HTR-8/SVneo (cell line): Measurements from ENCODE around the gene B3GALT6.
A peak's percentile ranks its signal among the peaks of the same experiment; 100 is the strongest.

ENCODE experiments used
- DNase-seq: peaks from one replicate; pipeline ENCODE4 v3.0.0; 2011; ENCODE audit warnings: low spot score, mixed read lengths; ENCODE audit not compliant: insufficient read length
- FAIRE-seq: peaks from 2 replicates; lab custom pipeline; 2011; peaks lifted over from hg19 to GRCh38; lab: Jason Lieb, UNC

B3GALT6 gene

DNA sequence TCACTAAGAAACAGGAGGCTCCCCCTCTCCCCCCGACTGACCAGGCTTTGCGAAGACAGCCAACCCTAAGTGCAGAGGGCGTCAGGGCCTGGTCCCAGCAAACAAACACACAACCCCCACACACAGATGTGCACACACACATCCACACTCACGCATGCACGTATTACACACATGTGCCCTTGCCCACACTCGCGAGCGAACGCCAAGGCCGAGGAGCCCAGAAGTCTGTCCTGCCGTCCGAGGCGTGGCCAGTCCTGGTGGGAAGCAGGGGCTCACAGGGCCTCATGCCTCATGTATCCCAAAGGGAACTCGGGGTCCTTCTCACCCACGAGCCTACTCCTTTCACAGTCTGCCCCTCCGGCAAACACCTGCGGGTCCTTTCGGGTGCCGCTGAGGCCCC lies 2.3 kb upstream of the B3GALT6 start:
- FAIRE-seq = peak; percentile 40
- DNase-seq = no peak

DNA sequence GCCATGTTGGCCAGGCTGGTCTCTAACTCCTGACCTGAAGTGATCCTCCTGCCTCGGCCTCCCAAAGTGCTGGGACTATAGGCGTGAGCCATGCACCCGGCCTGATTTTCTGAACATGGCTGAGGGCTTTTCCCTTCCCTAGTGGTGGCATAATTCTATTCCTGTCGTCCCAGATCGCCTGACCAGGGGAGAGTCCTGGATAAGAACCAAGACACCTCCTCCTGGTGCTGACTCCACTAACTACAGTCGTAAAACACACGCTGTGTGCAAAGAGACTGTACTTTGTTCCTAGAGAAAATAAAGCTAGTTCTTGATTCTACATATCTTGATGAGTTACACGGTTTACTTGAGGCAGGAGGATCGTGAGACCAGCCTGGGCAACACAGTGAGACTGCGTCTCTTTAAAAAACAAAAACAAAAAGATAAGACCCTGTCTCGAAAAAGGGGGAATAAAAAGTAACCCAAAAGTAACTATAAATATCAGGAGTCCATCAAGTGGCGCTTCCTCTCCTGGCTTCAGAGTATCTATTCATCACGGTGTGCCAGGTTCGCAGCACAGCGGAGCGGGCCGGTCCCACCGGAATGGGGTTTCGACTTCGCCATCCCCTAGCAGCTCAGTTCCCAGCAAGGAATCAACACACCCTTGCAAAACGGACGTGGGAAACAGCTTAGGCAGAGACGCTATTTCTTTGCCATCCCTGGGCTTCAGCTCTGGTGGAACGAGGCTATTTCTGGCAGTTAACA lies 1.2 kb upstream of the B3GALT6 start:
- peak; percentile 28 for FAIRE-seq
- peak; percentile 34 for DNase-seq

DNA sequence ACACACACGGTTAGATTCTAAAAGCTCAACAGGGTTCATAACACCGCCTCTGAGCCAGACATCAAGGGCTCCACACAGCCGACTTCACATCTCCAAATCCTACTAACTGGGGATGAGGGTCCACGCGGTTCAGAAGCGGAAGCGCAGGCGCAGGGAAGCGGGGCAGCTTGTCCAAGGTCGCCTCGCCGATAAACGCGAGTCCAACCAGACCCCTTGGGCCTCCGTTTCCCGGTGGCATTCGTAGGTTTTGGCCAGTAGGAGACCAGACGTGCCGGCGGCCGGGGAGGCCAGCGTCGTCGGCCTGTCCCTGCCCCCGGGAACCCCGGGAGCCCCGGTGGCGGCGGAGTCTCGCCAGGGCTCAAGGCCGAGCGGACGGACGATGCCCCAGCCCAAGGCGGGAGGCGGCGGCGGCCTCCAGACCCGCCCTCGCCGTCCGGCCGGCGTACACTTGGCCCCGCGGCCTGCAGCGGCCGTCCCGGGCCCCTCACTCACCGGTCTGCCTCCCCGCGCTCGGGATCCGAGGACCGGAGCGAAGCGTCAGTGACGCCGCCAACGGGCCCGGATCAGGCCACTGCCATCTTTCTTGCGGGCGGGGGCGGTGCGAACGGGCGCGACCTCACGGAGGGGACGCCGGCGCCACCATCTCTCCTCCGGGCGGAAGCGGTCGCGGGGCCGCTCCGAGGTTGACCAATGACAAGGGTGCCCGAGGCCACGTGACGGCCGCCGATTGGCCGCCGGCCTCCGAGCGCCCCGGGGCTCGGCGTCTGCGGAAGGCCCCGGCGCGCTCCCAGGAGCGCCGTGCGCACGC lies 433 bp upstream of the B3GALT6 start, which contains the start of gene SDF4:
Gene SDF4 (minus strand): TSS at position 602 of the 808 bp plus-strand sequence. CDS start 3,229 bp downstream, outside the sequence.
- DNase-seq (peak; percentile 97), FAIRE-seq (peak; percentile 79)

DNA sequence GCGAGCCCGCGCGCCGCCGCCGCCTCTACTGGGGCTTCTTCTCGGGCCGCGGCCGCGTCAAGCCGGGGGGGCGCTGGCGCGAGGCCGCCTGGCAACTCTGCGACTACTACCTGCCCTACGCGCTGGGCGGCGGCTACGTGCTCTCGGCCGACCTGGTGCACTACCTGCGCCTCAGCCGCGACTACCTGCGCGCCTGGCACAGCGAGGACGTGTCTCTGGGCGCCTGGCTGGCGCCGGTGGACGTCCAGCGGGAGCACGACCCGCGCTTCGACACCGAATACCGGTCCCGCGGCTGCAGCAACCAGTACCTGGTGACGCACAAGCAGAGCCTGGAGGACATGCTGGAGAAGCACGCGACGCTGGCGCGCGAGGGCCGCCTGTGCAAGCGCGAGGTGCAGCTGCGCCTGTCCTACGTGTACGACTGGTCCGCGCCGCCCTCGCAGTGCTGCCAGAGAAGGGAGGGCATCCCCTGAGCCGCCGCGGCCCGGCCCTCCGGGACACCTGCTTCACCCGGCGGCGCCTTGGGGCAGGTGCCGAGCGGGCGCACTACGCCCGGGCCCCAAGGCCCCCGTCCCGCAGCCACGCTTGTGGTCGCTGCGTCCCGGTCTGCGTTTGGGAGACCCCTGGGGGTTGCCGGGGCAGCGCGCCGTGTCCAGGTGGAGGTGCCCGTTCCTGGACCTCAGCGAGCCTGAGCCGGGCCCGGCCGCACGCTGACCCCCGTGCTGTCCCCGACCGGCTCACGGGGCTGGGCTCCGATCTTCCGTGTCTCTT lies 944 bp downstream of the B3GALT6 start:
- DNase-seq = no peak
- peak; percentile 33 for FAIRE-seq

DNA sequence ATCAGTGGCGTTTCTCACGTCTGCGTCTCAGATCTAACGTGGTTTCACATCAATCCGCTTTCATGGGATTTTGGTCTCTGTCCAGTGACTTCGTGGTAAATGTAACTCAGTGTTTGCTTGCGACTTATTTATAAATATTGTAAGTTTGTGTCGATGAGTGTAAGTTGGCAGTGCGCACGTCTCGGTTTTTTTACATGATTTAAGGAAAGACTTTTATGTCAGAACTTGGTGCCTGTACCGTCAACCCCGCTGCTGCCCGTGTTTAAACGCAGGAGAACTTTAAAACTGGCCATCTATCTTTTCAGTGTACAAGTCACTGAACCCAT lies 1.5 kb downstream of the B3GALT6 start:
- FAIRE-seq = no peak
- no peak for DNase-seq

DNA sequence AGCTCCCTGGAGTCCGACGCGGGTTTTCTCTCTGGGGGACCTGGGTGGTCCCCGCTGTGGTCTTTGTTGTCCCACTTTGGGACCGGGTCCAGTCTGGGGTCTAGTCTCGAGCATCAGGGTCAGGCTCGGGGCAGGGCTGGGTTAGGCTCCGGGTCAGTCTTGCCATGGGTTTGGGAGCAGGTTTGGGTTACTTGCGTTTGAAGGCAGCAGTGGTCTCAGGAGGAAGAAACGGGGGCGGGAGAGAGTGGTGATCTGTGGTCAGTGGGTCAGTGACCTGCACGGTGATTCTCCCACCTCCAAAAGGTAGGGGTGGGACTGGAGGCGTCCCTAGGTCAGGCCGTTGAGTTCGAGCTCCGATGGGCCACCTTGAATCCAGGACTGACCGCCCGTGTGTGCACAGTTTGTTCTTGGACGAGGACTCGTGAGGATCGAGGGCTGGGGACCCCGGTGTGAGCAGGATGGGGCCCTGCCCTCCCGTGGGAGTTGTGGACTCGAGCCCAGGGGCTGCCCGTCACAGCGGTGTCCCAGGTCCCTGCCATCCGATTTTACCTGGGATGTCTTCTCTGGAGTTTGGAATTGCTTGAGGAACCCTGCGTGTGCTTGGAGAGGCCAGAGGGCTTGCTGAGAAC lies 2.3 kb downstream of the B3GALT6 start:
- DNase-seq (no peak), FAIRE-seq (no peak)

DNA sequence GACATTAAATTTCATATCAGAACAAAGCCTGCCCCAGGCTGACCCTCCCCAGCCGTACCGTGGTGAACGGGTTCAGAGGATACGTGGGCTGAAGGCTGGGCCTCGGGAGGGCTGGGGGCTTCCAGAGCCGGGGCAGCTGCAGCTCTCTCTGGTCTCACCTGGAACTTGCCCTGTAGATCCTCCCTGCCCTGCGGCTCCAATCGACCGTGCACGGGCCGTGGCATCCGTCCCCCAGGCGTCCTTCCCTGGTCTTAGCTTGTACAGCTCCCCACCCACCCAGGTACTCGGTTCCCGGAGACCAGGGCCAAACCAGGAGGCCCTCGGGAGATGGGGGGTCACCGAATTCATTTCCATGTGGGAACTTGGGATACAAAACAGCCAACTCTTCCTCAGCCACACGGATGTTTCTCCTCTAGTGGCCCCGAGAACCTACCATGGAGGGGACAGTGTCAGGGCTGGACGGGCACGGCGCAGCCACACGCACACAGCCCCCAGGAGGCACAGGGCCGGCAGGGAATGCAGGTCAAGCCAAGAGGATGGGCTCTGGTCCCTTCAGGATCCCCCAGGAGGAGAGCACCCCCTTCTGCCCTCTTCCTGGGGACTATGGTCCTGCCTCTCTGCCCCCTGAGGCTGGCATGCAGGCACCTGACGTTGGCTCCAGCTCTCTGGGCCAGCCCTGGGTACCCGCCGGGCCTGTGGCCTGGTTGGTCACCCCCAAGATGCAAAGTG lies 3.1 kb downstream of the B3GALT6 start:
- no peak for FAIRE-seq
- no peak for DNase-seq

DNA sequence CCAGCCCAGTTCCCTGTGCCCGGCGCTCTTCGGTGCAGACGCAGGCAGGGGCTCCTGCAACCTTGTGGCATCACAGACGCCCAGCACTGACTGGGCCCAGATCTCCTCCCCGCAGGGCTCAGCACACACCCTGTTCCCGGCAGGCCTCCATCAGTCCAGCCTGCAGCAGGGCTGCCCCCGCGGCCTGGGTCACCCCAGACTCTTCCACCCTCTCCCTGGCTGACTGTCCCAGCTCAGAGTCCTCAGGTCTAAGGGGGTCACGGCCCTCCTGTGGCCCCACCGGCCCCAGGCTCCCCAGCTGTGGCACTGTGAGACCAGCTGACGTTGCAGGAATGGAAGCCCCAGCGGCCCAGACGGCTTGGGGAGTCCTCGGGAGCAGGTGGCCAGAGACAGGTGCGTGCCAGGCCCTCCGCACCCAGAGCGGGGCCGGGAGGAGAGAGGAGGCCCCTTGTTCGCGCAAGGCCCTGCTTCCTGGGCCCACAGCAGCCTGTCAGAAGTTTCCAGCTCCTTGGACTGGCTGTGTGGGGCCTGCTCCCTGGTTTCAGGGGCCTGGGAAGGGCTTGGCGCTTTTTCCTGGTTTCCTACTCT lies 4.2 kb downstream of the B3GALT6 start:
- no peak for FAIRE-seq
- no peak for DNase-seq

DNA sequence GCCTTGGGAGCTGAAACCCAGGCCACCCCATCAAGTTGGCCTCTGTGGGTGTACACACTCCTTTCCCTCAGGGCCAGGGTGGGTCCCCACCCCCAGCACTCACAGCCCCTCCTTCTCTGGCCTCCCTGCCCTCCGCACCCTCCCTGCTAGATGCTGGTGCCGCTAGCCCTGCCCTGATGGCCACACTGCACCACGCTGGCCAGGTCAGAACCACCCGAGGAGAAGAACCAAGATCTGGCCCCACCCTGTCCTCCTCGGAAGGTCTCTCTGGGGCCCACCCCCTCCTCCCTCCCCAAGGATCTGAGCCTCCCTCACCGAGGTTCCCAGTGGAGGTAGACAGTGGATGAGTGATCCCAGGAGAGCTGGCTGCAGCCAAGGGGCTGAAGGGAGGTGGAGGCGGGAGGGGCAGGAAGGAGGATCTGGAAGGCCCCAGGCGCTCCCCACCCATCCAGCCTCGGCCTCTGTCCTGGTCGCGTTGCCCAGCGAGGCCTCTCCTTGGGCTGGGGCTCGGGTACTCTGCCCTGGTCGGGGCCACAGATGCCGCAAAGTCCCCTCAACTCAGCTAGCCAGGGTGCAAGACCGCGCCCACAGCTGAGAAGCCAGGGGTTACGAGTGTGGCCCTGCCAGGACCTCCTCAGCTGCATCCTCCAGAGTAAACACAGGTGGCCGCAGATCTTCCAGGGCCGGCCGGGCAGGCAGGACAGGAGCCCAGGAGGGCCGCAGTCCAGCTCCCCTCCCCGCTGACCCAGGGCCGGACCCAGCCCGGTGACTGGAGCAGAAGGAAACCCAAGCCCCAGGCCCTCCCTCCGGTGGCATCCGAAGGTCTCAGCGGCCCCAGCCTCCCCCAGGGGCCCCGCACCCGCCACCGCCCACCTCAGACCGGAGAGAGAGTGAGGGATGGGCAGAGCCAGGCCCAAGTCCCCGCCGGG lies 5.2 kb downstream of the B3GALT6 start:
- FAIRE-seq (no peak), DNase-seq (no peak)

DNA sequence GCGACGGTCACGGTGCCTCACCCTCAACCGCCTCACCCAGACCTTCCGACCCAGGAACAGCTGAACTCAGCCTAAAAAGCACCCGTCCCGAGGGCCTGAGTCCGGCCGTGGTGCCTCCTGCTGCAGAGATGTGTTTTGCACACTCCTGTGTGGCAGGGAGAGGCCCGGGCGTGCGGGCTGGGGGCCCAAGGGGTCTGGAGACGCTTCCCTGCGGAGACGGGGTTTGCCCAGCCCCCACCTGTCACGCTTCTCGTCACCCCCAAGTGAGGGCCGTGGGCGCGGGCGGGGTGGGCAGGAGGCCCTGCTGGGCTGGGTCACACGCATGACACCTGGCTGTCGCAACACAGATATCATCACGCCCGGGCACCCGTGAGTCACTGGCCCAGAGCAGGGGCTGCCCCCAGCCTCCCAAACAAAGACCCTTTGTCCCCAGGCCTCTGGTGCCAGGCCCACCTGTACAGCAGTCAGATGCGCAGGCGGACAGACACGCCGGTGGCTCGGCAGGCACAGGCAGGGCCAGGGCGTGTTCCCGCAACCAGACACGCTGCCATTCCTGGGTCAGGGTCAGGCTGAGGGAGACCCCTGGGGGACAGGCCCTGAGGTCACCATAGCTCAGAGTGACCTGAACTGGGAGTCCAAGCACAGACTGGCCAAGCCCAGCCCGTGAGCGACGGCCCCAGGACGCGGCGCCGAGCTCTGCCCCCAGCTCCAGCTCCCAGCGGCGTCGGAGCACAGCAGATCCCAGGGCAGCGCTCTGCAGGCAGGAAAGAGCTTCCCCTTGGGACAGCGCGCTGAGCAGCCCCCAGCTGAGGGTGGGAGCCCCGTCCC lies 6.1 kb downstream of the B3GALT6 start:
- FAIRE-seq = no peak
- DNase-seq = no peak

DNA sequence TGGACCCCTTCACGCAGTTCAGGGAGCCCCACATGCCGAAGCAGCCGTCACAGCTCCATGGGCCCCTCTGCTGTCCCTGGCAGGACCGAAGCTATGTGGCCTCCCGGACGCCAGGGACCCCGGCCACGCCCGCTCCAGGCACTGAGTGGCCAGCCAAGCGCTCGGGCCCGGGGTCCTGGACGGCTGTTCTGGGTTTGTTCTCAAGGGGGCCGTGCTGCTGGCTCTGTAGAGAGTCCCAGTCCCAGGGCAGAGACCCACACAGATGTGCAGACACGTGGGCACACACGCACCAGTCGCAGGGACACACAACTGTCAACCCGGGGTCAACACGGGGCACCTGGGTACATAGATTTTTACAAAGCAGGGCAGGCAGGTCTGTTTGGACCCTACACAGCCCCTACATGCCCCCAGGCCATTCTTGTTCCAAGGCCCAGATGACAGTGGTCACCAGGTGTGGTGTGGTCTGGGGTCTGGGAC lies 6.7 kb downstream of the B3GALT6 start:
- no peak for FAIRE-seq
- no peak for DNase-seq

DNA sequence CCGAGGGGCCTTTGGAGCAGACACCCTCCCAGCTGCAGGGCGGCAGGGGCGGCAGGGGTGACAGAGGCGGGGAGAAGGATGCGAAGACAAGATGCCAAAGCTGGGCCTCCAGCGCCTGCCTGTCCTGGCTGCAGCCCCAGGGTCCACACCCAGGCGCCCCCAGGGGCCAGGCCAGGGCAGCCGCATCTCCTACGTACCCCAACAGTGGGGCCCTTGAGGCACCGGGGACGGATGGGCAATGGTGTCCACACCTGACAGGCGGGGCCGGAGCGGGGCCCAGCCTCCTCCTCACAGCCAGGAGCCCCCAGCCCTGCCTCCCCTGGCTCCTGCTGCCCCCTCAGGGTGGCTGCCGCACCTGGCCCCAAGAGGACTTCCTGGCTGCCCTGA lies 7.2 kb downstream of the B3GALT6 start:
- FAIRE-seq = no peak
- DNase-seq = no peak

DNA sequence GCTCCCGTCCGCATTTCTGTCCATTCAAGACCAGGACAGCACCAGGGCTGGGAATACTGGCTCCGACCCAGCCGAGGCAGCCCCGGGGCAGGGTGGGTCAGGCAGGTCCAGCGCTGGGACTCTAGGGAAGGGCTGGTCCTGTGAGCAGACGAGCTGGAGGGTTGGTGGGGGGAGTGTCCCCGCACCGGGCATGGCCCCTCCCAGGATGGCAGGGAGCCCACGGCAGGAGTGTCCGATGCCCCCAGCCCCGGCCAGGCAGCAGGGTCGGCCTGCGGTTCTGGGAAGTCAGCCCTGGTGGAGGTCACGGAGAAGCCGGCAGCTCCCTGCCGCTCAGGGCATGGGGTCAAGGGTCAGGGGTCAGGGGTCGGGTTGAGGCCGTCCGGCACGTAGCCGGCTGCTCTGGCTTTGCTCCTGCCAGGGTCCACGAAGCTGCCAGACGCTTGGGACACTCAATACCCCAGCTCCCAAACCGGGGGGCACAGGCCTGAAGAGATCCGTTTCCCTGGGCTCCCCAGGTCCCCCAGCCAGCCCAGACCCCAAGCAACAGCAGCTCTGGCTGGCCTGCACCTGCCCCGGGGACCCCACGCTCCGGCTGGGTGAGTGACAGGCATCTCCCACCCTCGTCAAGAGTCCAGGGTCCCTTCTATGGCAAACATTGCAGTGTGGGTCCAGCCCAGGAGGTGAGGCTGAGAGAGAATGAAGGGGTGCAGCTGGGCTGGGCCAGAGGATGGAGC lies 7.7 kb downstream of the B3GALT6 start:
- no peak for DNase-seq
- FAIRE-seq = no peak

DNA sequence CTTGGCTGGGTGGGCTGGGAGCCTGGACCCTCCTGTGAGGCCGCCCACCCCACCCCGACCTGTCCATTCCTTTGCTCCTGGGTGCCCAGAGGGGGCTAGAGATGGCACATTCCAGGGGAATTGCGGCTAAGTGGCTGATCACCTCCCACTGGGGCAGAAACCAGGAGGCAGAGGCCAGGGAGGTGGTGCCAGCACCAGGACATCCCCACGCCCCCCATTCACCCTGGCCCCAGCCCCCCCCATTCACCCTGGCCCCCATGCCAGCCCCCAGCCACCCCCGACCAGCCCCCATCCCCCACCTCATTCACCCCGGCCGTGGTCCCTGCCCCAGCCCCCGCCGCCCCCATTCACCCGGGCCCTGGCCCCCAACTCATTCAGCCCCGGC lies 8.3 kb downstream of the B3GALT6 start:
- FAIRE-seq (no peak), DNase-seq (no peak)

DNA sequence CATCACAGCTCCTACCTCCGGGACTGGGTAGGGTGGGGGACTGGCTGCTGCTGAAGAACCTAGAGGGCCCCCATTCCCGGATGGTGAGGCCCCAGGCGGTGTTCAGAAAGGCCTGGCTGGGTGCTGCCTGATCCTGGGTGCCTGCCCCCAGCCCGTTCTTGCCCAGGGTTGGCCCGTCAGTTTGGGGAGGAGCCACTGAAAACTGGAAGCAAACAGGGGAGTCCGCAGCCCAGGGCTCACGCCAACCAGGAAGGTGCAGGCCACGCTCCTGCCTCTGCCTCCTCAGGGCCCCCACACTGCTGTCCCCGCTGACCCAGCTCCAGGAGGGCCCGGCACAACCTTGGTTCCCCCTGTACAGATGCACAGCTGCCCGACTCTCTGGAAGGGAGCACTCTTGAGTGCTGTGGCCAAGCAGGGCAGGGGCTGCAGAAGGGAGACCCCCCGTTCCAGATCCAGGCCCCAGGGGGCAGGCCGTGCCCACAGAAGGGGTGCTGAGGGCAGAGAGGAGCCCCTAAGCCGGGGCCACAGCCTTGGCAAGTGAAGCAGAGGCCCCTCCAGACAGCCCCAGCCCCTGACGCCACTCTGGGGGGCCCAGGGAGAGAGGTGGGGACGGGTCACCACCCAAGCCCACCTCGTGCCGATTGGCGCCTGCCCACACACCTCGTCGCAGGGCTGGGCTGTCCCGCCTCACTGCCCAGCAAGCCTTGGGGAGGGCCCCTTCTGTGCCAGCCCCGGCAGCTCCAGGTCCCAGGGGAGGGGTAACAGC lies 9.0 kb downstream of the B3GALT6 start:
- FAIRE-seq (no peak), DNase-seq (no peak)

DNA sequence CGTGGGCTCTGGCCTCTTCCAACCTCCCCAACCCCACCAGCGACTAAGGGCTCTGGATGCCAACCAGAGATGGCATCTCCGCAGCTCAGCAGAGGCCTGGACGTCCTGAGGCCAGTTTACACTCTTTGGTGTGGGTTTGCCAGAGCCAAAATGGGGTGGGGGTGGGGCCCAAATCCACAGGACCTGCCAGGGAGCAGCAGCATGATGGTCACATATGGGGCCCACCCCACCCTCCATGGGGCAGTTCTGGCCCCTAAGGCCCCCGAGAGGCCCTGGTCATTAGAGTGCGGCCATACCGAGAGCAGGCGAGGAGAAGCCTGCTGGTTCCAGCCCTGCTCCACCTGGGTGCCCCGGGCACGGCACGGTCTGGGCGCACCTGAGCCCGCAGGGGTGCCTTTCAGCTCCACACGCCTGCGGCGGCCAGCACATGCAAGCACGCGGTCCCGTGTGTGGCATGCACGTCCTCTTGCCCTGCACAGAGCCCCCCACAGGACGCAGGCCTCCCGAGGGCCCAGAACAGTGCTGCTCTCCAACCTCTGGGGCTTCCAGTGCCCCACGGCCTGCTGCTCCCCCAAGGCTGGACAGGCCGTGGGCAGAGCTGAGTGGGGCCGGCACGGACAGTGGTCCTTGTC lies 9.7 kb downstream of the B3GALT6 start:
- FAIRE-seq (no peak), DNase-seq (no peak)
